Measurements from ENCODE around the gene AKAP10.

Gene AKAP10

DNA sequence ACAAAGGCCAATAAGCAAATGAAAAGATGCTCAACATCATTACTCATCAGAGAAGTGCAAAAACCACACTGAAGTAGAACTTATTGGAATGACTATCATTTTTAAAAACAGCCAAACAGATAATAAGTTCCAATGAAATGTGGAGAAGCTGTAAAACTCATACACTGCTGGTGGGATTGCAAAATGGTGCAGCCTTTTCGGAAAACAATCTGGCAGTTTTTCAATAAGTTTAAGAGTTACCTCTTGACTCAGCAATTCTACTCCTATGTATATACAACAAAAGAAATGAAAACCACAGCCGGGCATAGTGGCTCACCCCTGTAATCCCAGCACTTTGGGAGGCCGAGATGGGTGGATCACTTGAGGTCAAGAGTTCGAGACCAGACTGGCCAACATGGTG, 49.3 kb downstream of the AKAP10 start:
- H3K27me3 ChIP-seq (ENCODE audit: control insufficient read depth, insufficient read depth, low read length) = no peaks in the 10 kb centered on the region
- no peaks in the 10 kb centered on the region for H3K36me3 ChIP-seq (ENCODE audit: control insufficient read depth, insufficient read depth, low read length)
- H3K4me3 ChIP-seq (ENCODE audit: low read length) = no peak overlapping the region
- DNase-seq (ENCODE audit: low read depth, low spot score) = no peak
- H3K4me1 ChIP-seq (ENCODE audit: control insufficient read depth, insufficient read depth, low read length) = no peaks in the 10 kb centered on the region
- H3K27ac ChIP-seq (ENCODE audit: low read length) = no peak overlapping the region
- WGBS (ENCODE audit: insufficient coverage, insufficient read length) = no CpG with 5 or more reads among the region's 4 CpGs
- no peaks in the 10 kb centered on the region for H3K9me3 ChIP-seq (ENCODE audit: control insufficient read depth, insufficient read depth, low read length)

DNA sequence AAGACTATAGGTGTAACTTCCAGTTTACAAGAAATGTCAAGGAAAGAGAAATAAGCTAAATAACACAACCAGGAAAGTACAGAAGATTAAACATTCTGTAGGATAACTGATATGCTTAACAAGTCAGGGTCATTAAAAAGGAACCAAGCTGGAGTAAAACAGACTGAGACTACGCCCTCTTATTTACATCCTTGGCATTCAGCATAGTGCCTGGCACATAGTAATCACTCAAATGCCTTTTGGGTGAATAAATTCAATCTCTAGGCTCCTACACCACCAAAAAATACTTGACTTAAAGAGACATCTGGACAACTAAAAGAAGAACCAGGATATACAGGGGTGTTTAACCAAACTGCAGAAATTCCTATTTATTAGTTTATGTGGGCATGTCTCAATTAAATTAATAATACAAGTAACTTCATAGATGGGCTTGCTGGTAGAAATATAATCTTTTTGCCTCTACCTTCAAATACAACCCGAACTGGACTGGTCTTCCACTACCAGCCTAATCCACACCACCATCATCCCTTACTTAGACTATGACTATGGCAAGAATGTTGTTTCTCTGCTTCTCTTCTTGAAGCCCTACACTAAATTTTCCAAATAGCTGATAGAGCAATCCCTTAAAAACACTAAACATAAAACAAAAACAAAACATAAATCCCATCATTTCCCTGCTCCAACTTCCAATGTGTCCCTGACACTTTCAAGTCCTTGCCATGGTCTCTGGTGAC, 62.2 kb downstream of the AKAP10 start:
- Histone ChIP-seq H3K27me3 (ENCODE audit: control insufficient read depth, insufficient read depth, low read length) (no peaks in the 10 kb centered on the region), H3K27ac (ENCODE audit: low read length) (no peak overlapping the region), H3K36me3 (ENCODE audit: control insufficient read depth, insufficient read depth, low read length) (peaks cover 6% of the 10 kb centered on the region; the same call in 1 of the 2 replicates), H3K4me1 (ENCODE audit: control insufficient read depth, insufficient read depth, low read length) (peaks cover 2% of the 10 kb centered on the region; the same call in 1 of the 2 replicates), H3K4me3 (ENCODE audit: low read length) (no peak overlapping the region), H3K9me3 (ENCODE audit: control insufficient read depth, insufficient read depth, low read length) (no peaks in the 10 kb centered on the region; the same call in 1 of the 2 replicates)
- WGBS (ENCODE audit: insufficient coverage, insufficient read length) = no CpG with 5 or more reads among the region's 2 CpGs
- no peak for DNase-seq (ENCODE audit: low read depth, low spot score)

DNA sequence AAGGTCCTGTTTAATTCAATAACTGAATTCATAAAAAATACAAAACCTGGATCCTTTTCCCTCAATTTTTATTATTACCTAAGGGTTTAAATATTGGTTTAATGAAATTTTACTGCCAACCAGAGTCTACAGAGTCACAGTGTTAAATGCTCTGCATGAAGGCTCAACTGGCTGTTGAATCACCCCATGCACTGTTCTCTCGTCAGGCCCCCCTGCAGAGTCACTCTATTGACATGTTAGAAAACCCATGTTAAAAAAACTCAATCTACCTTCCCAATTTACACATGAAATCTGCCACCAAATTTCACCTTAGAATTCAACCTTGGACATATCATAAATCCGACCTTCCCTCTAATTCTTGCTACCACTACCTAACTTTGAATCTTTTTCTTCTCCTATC, 66.6 kb downstream of the AKAP10 start:
- H3K9me3 ChIP-seq (ENCODE audit: control insufficient read depth, insufficient read depth, low read length) = no peaks in the 10 kb centered on the region; the same call in 1 of the 2 replicates
- peaks cover 2% of the 10 kb centered on the region; the same call in 1 of the 2 replicates for H3K4me1 ChIP-seq (ENCODE audit: control insufficient read depth, insufficient read depth, low read length)
- peaks cover 5% of the 10 kb centered on the region; the same call in 1 of the 2 replicates for H3K36me3 ChIP-seq (ENCODE audit: control insufficient read depth, insufficient read depth, low read length)
- 100% methylated on average over 1 of the region's 2 CpGs for WGBS (ENCODE audit: insufficient coverage, insufficient read length)
- no peak overlapping the region for H3K4me3 ChIP-seq (ENCODE audit: low read length)
- no peak for DNase-seq (ENCODE audit: low read depth, low spot score)
- no peaks in the 10 kb centered on the region for H3K27me3 ChIP-seq (ENCODE audit: control insufficient read depth, insufficient read depth, low read length)
- no peak overlapping the region for H3K27ac ChIP-seq (ENCODE audit: low read length)

DNA sequence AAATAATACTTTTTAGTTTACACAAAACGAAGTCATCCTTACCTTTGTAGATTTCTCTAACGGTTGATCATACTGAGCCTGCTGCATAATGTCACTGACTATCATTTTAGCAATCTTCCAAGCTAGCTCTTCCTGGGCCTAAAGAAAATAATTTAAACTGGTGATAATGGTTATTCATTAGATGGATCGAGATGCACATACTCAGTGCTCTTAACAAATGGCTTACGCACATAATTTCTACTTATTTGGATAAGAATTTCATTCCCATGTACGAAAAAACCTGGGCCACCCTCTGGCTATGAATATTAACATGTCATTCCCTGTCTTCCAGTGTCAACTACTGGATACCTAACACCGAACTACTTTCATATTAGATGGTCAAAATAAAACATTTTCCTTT, 68.5 kb downstream of the AKAP10 start:
- Histone ChIP-seq H3K27me3 (ENCODE audit: control insufficient read depth, insufficient read depth, low read length) (no peaks in the 10 kb centered on the region), H3K4me1 (ENCODE audit: control insufficient read depth, insufficient read depth, low read length) (peaks cover 2% of the 10 kb centered on the region; the same call in 1 of the 2 replicates), H3K4me3 (ENCODE audit: low read length) (no peak overlapping the region), H3K27ac (ENCODE audit: low read length) (no peak overlapping the region), H3K9me3 (ENCODE audit: control insufficient read depth, insufficient read depth, low read length) (no peaks in the 10 kb centered on the region; the same call in 1 of the 2 replicates), H3K36me3 (ENCODE audit: control insufficient read depth, insufficient read depth, low read length) (peaks cover 11% of the 10 kb centered on the region; the same call in 1 of the 2 replicates)
- no peak for DNase-seq (ENCODE audit: low read depth, low spot score)
- 100% methylated on average over 1 of the region's 6 CpGs for WGBS (ENCODE audit: insufficient coverage, insufficient read length)

DNA sequence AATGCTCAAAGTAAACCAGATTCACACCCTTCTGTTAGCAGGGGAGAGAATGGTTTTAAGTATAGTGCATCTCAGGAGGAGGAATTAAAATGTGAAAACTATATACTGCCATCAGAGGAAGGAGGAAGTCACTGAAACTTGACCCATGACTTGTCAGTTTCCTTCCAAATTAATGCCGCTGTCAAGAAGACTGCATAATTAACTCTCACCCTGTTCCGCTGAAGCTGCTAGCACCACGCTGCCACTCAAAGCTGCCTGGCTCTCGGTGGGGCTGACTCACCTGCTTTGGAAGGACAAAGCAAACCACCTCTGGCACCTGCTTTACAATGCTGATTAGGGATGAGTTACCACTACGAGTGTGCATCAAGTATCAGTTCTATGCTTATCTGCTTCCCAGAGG, 72.1 kb downstream of the AKAP10 start:
- no CpG with 5 or more reads among the region's 5 CpGs for WGBS (ENCODE audit: insufficient coverage, insufficient read length)
- DNase-seq (ENCODE audit: low read depth, low spot score) = no peak

DNA sequence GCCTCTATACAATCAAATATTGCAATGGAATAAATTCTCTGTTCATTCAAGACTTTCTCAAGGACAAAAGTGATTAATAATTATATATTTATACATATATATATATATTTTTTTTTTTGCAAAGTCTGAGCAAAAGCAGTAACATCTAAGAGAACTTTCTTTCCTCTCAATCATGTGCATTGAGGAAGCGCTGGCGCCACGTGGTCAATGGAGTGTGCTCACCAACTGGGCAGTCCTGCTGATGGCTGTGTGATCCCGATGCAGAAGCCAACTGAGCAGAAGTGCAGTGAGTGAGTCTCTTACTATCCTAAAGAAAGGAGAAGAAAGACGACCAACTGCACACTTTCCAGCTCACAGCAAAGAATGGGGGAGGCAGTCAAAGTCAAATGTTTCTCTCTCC, 72.7 kb downstream of the AKAP10 start:
- H3K36me3 ChIP-seq (ENCODE audit: control insufficient read depth, insufficient read depth, low read length) = peaks cover 11% of the 10 kb centered on the region; the same call in 1 of the 2 replicates
- no peak overlapping the region for H3K4me3 ChIP-seq (ENCODE audit: low read length)

More for the DNA sequence above, 72.1 kb downstream of the AKAP10 start:
- H3K9me3 ChIP-seq (ENCODE audit: control insufficient read depth, insufficient read depth, low read length) = no peaks in the 10 kb centered on the region
- H3K27me3 ChIP-seq (ENCODE audit: control insufficient read depth, insufficient read depth, low read length) = no peaks in the 10 kb centered on the region
- no peak overlapping the region for H3K27ac ChIP-seq (ENCODE audit: low read length)
- H3K4me3 ChIP-seq (ENCODE audit: low read length) = no peak overlapping the region
- H3K36me3 ChIP-seq (ENCODE audit: control insufficient read depth, insufficient read depth, low read length) = peaks cover 11% of the 10 kb centered on the region; the same call in 1 of the 2 replicates
- H3K4me1 ChIP-seq (ENCODE audit: control insufficient read depth, insufficient read depth, low read length) = no peaks in the 10 kb centered on the region

DNA sequence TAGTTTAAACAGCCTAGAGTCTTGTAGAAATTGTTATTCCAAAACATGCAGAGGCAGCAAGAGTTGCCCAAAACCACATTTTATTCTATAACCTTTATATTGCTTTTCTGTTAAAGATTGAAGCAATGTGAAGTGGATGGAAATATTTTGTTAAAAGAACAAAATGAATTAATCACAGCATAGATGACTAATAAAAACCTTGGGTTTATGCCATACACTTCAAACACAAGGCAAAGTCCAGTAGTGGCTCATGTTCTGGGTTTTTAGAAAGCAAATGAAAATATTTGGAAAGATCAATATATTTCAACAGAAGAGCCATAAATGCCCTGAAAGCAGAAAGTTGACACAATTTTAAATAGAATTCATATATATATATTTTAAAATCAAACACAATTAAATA, 73.2 kb downstream of the AKAP10 start:
- H3K9me3 ChIP-seq (ENCODE audit: control insufficient read depth, insufficient read depth, low read length) = no peaks in the 10 kb centered on the region
- no peaks in the 10 kb centered on the region for H3K27me3 ChIP-seq (ENCODE audit: control insufficient read depth, insufficient read depth, low read length)
- H3K4me3 ChIP-seq (ENCODE audit: low read length) = no peak overlapping the region
- DNase-seq (ENCODE audit: low read depth, low spot score) = no peak
- peaks cover 11% of the 10 kb centered on the region; the same call in 1 of the 2 replicates for H3K36me3 ChIP-seq (ENCODE audit: control insufficient read depth, insufficient read depth, low read length)
- H3K27ac ChIP-seq (ENCODE audit: low read length) = no peak overlapping the region
- H3K4me1 ChIP-seq (ENCODE audit: control insufficient read depth, insufficient read depth, low read length) = no peaks in the 10 kb centered on the region

More for the DNA sequence above, 72.7 kb downstream of the AKAP10 start:
- no CpG with 5 or more reads among the region's 5 CpGs for WGBS (ENCODE audit: insufficient coverage, insufficient read length)
- Histone ChIP-seq H3K27ac (ENCODE audit: low read length) (no peak overlapping the region), H3K9me3 (ENCODE audit: control insufficient read depth, insufficient read depth, low read length) (no peaks in the 10 kb centered on the region), H3K4me1 (ENCODE audit: control insufficient read depth, insufficient read depth, low read length) (no peaks in the 10 kb centered on the region), H3K27me3 (ENCODE audit: control insufficient read depth, insufficient read depth, low read length) (no peaks in the 10 kb centered on the region)
- no peak for DNase-seq (ENCODE audit: low read depth, low spot score)

DNA sequence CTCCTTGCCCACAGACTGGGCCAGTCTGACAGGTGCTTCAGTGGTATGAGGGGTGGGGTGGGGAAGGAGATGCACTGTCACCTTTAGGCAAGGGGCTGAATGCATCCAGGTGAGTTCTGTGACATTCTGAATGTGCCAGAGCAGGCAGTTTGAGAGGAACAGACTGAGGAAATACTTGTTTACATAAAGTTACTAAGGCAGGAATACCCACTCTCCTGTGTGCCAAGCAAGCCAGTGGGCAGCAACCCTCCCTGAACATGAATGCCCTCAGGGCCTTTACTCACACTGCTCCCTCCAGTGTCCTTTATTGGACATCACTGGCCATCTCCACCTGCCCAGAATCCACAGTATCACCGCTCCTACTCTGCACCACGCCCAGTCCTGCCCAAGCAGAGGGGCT, 76.8 kb downstream of the AKAP10 start:
- Histone ChIP-seq H3K27me3 (ENCODE audit: control insufficient read depth, insufficient read depth, low read length) (no peaks in the 10 kb centered on the region), H3K27ac (ENCODE audit: low read length) (no peak overlapping the region), H3K36me3 (ENCODE audit: control insufficient read depth, insufficient read depth, low read length) (peaks cover 8% of the 10 kb centered on the region; the same call in 1 of the 2 replicates), H3K4me3 (ENCODE audit: low read length) (no peak overlapping the region), H3K9me3 (ENCODE audit: control insufficient read depth, insufficient read depth, low read length) (no peaks in the 10 kb centered on the region), H3K4me1 (ENCODE audit: control insufficient read depth, insufficient read depth, low read length) (no peaks in the 10 kb centered on the region)
- no peak for DNase-seq (ENCODE audit: low read depth, low spot score)
- no CpG with 5 or more reads among the region's 2 CpGs for WGBS (ENCODE audit: insufficient coverage, insufficient read length)

DNA sequence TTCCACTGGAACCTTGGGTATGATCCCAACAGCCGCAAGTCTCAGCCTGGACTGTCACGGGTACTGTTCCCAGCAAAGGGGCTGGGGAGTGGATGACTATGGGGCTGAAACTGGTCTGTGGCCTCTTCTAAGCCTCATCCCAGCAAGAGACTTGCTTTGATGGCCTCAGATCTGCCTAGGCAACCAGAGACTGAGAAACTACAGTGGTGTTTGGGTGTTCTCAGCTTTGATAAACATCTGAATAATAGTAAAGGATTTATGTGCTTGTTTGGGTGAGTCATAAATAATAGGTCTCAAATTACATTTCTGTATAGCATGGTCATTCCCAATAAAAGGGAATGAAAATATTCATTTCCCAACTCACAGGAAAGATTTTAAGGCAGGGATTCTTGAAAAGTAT, 79.7 kb downstream of the AKAP10 start:
- no peaks in the 10 kb centered on the region for H3K36me3 ChIP-seq (ENCODE audit: control insufficient read depth, insufficient read depth, low read length)
- no peaks in the 10 kb centered on the region for H3K27me3 ChIP-seq (ENCODE audit: control insufficient read depth, insufficient read depth, low read length)
- no peaks in the 10 kb centered on the region for H3K9me3 ChIP-seq (ENCODE audit: control insufficient read depth, insufficient read depth, low read length)
- no CpG with 5 or more reads among the region's 2 CpGs for WGBS (ENCODE audit: insufficient coverage, insufficient read length)
- DNase-seq (ENCODE audit: low read depth, low spot score) = no peak
- no peak overlapping the region for H3K4me3 ChIP-seq (ENCODE audit: low read length)
- H3K27ac ChIP-seq (ENCODE audit: low read length) = no peak overlapping the region
- H3K4me1 ChIP-seq (ENCODE audit: control insufficient read depth, insufficient read depth, low read length) = no peaks in the 10 kb centered on the region

DNA sequence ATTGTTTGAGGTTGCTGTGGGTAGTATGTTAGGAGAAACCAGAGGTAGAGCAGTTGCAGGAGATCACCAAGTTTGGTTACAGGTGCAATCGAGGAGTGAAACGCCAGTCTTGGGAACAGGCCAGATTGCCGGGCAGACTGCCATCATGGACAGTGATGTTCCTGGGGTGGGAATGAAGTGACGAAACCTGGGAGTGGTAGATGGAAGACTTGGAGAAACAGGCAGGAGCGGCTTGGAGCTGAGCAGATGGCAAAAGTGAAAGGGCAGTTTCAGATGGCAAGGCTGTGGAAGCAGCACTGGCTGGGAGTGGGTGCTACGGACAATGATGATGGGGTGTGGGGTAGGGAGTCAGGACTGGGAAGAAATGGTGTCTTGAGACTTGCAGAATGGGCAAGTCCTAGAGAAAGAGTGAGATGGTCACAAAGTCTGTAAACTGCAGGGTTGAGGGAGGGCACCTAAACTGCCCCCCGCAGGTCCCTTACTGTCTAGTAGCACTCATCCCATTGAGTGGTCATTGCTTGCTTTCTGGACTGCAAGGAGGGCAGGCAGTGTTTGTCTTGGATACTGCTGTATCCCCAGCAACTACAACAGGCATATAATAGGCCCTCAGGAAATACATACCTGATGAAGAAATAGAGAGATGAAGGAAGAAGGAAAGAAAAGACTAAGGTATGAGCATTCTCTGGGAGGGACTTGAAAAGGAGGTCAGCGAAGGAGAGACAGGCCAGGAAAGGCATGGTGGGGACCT, 80.4 kb downstream of the AKAP10 start:
- H3K4me1 ChIP-seq (ENCODE audit: control insufficient read depth, insufficient read depth, low read length) = no peaks in the 10 kb centered on the region
- no peak for DNase-seq (ENCODE audit: low read depth, low spot score)
- WGBS (ENCODE audit: insufficient coverage, insufficient read length) = no CpG with 5 or more reads among the region's 8 CpGs
- H3K4me3 ChIP-seq (ENCODE audit: low read length) = no peak overlapping the region
- H3K27ac ChIP-seq (ENCODE audit: low read length) = no peak overlapping the region
- no peaks in the 10 kb centered on the region for H3K36me3 ChIP-seq (ENCODE audit: control insufficient read depth, insufficient read depth, low read length)
- no peaks in the 10 kb centered on the region for H3K27me3 ChIP-seq (ENCODE audit: control insufficient read depth, insufficient read depth, low read length)
- H3K9me3 ChIP-seq (ENCODE audit: control insufficient read depth, insufficient read depth, low read length) = no peaks in the 10 kb centered on the region
